Measurements from ENCODE around the gene CCDC82.

The CCDC82 gene

GRCh38 chr11:96306933-96307775 lies 82.6 kb downstream of the CCDC82 start:
- DNase-seq (ENCODE audit: low read depth in 3 of 3), result no peak

- DNase-seq (ENCODE audit: low read depth in 3 of 3), result no peak
Observed at GRCh38 chr11:96306600-96306932, 83.1 kb downstream of the CCDC82 start.

GRCh38 chr11:96306071-96306470 lies 83.6 kb downstream of the CCDC82 start:
- DNase-seq (ENCODE audit: low read depth in 3 of 3), result no peak

- DNase-seq (ENCODE audit: low read depth in 3 of 3), result no peak
Observed at GRCh38 chr11:96303980-96304379, 85.7 kb downstream of the CCDC82 start.

GRCh38 chr11:96303064-96303463 lies 86.6 kb downstream of the CCDC82 start:
- DNase-seq (ENCODE audit: low read depth in 3 of 3), result no peak

Data from stimulated activated CD4-positive, alpha-beta T cell treated with anti-CD3 and anti-CD28 coated beads, TNF-alpha, amount 100 ng/mL, for 48 hours (primary cell).